Colonic mucosa (tissue), 4 donors: ENCODE measurements around the gene BLMH. TPM values are rescaled to one million over a fixed set of nuclear protein-coding genes. Genes with fewer than 3 reads are reported as not detected.
A peak's percentile ranks its signal among the peaks of the same experiment; 100 is the strongest.

Source experiments
- DNase-seq: peaks from one replicate; pipeline ENCODE4 v3.0.0-alpha.2; 2020
- H3K27ac ChIP-seq: fragments of 200-600 bp; one replicate; pipeline ENCODE4 v1.8.0; 2021
- H3K27me3 ChIP-seq: fragments of 200-600 bp; one replicate; pipeline ENCODE4 v1.8.0; 2021
- H3K36me3 ChIP-seq: fragments of 200-600 bp; one replicate; pipeline ENCODE4 v1.8.0; 2021
- H3K4me1 ChIP-seq: fragments of 200-600 bp; one replicate; pipeline ENCODE4 v1.8.0; 2021; ENCODE audit warnings: mild to moderate bottlenecking
- H3K4me3 ChIP-seq: fragments of 200-600 bp; one replicate; pipeline ENCODE4 v1.8.0; 2021
- H3K9ac ChIP-seq, 2 donors: one replicate each; pipeline ENCODE4 v1.7.0; 2013; ENCODE audit warnings: control low read depth in 2 of 2, low read depth in 2 of 2, low read length in 2 of 2
- H3K9me3 ChIP-seq: fragments of 200-600 bp; one replicate; pipeline ENCODE4 v1.8.0; 2021
- intact Hi-C: fragments of 100-400 bp; cut with DNase I; formaldehyde crosslinking; loops from one replicate; pipeline ENCODE4 v1.14.1; 2022
- total RNA-seq, 2 donors: library from RNA; stranded (reverse); fragmentation: NEBNext Ultra II Directional in 1 of 2; extraction: Animal tissue kit (Norgen Biotek cat#: 25700) in 1 of 2; gene quantifications; one replicate each; pipeline ENCODE4 v1.2.1, GENCODE V29; 2021
- TF ChIP-seq, protein P1 (sequence below): fragments of 200-600 bp; IDR thresholded peaks from one replicate; pipeline ENCODE4 v1.8.0; 2022; ENCODE audit warnings: antibody characterized with exemption, mild to moderate bottlenecking
- donor health status: healthy.
- donor health status: DM: no; HTN: no; CAD: no.
- donor health status: DM: no; HTN: no; CAD: no.

Gene BLMH
- total RNA-seq, 2 donors from 2014 or later = 21.8 to 33.7 TPM

DNA sequence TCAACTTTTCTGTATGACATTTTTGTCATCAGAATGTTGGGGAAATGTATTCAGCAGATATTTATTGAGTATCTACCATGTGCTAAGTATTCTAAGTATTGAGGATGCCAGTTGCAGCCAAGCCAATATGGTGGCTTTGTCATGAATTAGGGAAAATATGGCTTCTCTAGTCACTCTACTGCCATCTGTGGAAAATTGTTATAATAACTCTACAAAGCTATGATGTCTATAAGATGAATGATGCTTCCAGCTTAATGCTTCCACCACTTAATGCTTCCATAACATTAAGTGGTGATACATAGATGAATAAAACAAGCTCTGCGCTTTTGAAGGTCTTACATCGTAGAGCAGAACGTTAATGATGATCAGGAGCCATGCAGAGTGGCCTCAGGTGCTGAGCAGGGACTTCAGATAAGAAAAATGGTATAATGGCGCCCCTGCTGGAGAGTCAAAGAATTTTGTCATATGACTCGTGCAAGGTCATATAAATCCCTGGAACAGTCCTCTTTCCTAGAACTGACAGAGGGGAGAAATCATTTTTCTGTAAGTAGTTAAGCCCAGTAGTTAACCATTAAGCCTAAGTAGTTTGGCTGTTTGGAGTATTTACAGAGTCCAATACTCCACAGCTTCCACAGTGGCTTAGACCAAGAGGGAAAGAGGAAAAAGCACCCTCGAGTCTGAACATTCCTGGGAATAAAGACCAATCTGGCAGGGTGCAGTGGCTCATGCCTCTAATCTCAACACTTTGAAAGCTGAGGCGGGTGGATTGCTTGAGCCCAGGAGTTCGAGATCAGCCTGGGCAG lies 44.8 kb upstream of the BLMH start:
- Histone ChIP-seq H3K4me3 (no peak overlapping the region), H3K4me1 (peaks cover 9% of the 10 kb centered on the region), H3K27me3 (no peaks in the 10 kb centered on the region), H3K9me3 (no peaks in the 10 kb centered on the region), H3K9ac (no peak overlapping the region), H3K36me3 (no peaks in the 10 kb centered on the region), H3K27ac (peak overlapping the region; percentile 50)
- intact Hi-C loops = loop anchor here (5.0 kb wide), 1 partner anchor 214 kb away; no protein-coding TSS in a partner anchor
- TF ChIP-seq, protein P1, sequence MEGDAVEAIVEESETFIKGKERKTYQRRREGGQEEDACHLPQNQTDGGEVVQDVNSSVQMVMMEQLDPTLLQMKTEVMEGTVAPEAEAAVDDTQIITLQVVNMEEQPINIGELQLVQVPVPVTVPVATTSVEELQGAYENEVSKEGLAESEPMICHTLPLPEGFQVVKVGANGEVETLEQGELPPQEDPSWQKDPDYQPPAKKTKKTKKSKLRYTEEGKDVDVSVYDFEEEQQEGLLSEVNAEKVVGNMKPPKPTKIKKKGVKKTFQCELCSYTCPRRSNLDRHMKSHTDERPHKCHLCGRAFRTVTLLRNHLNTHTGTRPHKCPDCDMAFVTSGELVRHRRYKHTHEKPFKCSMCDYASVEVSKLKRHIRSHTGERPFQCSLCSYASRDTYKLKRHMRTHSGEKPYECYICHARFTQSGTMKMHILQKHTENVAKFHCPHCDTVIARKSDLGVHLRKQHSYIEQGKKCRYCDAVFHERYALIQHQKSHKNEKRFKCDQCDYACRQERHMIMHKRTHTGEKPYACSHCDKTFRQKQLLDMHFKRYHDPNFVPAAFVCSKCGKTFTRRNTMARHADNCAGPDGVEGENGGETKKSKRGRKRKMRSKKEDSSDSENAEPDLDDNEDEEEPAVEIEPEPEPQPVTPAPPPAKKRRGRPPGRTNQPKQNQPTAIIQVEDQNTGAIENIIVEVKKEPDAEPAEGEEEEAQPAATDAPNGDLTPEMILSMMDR = peak; percentile 66
- peak; percentile 79 for DNase-seq

DNA sequence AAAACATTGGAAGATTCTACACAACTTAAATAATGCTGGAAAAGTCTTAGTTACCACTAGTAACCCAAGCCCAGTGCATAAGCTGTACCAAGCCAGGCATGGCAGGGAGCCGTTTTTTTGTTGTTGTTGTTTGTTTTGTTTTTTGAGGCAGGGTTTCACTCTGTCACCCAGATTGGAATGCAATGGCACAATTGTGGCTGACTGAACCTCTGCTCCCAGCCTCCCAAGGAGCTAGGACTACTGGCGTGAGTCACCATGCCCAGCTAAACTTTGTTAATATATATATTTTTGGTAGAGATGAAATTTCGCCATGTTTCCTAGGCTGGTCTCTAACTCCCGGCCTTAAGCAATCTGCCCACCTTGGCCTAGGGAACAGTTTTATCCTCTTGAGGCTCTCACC lies 42.7 kb upstream of the BLMH start:
- H3K4me3 ChIP-seq = no peak overlapping the region
- TF ChIP-seq, protein P1 = no peak
- H3K9me3 ChIP-seq = no peaks in the 10 kb centered on the region
- H3K36me3 ChIP-seq = no peaks in the 10 kb centered on the region
- H3K27me3 ChIP-seq = no peaks in the 10 kb centered on the region
- intact Hi-C loops = no loop called here
- H3K9ac ChIP-seq = no peak overlapping the region
- no peak overlapping the region for H3K27ac ChIP-seq
- H3K4me1 ChIP-seq = peaks cover 10% of the 10 kb centered on the region
- no peak for DNase-seq

DNA sequence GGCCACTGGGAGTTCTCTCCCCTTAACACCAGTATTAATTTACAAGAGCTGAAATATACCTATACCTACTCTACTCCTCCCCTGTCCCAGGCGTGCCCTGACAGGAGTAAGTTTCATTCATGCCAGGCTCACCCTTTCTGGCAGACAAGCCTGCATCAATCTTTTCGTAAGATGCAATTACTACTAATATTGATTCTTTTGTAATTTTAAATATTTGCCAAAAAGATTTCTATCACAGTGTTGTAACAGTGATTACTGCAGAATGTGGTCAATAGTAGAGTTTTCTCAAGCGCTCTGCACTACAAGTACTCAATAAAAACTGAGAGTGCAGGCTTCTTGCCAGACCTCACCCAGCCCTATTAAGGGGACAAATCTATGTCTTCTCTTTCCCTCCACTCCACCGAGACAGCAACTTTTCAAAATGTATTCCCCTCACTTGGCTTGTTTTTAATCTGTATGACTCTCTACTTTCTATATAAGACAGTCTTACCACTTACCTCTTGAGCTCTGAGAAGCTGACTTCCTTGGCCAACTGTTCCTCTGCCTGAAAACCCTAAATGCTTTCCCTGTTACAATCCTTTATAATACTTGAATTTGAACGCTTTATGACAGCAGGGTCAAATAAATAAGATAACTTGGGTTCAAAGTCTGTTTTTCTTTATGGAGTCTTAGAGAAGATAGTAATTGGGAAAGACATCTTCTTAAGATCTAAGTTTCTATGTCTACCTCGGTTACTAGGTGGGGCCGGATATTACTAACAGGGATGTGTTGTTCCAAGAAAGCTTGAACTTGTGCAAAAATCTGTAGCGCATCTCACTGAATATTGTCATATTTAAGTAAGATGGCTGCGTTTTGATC lies 42.0 kb upstream of the BLMH start, which contains the start of gene TMIGD1:
Gene TMIGD1, minus strand, starts transcription at position 555 of the 858 bp plus-strand sequence. CDS start 1,924 bp downstream, outside the sequence.
- no peaks in the 10 kb centered on the region for H3K27me3 ChIP-seq
- intact Hi-C loops = no loop called here
- no peaks in the 10 kb centered on the region for H3K9me3 ChIP-seq
- peak within 1 kb of the TSS in 1 of 2 donors; percentile 6 for H3K9ac ChIP-seq
- peak within 1 kb of the TSS; percentile 18 for H3K27ac ChIP-seq
- H3K36me3 ChIP-seq = no peaks in the 10 kb centered on the region
- H3K4me3 ChIP-seq = no peak within 1 kb of the TSS
- TF ChIP-seq, protein P1 = no peak
- H3K4me1 ChIP-seq = peaks cover 10% of the 10 kb centered on the region
- no peak for DNase-seq

DNA sequence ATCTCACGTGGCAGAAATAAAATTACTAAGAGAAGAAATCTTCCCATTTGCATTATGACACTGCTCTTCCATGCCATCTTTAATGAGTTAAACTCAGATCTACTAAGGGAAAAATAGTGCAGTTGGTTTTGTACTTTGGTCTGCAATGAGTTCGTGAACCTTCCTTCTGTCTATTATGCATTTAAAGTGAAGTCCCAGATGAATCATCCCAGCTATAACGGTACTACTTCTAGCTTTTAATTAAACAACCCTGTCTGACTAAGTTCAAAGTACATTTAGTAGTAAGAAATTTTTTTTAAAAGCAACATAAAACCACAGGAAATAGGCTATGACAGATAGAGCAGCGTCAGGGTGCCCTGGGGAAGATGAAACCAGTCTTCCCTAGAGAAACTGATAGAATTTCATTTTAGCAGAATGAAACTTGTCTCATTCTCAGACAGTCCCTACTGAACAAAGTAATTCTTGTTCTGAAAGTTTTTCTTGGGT lies 40.4 kb upstream of the BLMH start:
- Histone ChIP-seq H3K4me3 (no peak overlapping the region), H3K4me1 (peaks cover 7% of the 10 kb centered on the region), H3K9me3 (no peaks in the 10 kb centered on the region), H3K27me3 (no peaks in the 10 kb centered on the region), H3K36me3 (no peaks in the 10 kb centered on the region), H3K27ac (peak overlapping the region; percentile 37), H3K9ac (no peak overlapping the region)
- TF ChIP-seq, protein P1 = no peak
- intact Hi-C loops = no loop called here
- no peak for DNase-seq

DNA sequence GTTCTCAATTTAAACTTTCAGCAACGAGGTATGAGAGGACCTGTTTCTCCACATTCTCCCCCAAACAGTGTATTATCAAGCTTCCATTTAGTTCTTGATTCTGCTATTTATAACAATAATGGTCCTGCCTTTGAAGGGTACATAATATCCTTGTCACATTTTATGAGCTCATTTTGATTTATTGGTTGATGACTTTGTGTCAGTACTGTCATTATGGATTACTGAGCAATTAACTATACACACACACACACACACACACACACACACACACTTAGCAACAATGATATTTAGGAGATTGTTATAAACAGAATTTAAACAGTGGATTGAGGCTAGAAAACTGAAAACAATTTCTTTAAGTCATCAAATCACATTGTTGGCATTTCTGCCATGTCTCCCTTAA lies 35.1 kb upstream of the BLMH start:
- Histone ChIP-seq H3K4me3 (no peak overlapping the region), H3K27ac (no peak overlapping the region), H3K27me3 (no peaks in the 10 kb centered on the region), H3K9me3 (no peaks in the 10 kb centered on the region), H3K36me3 (no peaks in the 10 kb centered on the region), H3K4me1 (peaks cover 3% of the 10 kb centered on the region), H3K9ac (no peak overlapping the region)
- DNase-seq = no peak
- intact Hi-C loops = no loop called here
- TF ChIP-seq, protein P1 = no peak
